AML-193 (cell line): ENCODE measurements around the gene UFM1.
A peak's percentile ranks its signal among the peaks of the same experiment; 100 is the strongest.
"Not testable (repeated sequence)": the region's sequence is repeated elsewhere in the genome, so short reads cannot be mapped to it uniquely, and the experiment has no call there.

Source experiments
- DNase-seq, 2 experiments: peaks; one replicate each; lab custom pipeline; 2025; lab: John Stamatoyannopoulos, UW

The UFM1 gene

GRCh38 chr13:38365661-38366060 lies 16.0 kb downstream of the UFM1 start:
- no peak for DNase-seq

- no peak for DNase-seq
Measured at GRCh38 chr13:38366954-38367645, 17.4 kb downstream of the UFM1 start.

GRCh38 chr13:38369058-38369457 lies 19.4 kb downstream of the UFM1 start:
- no peak for DNase-seq

- DNase-seq: not testable (repeated sequence)
Measured at GRCh38 chr13:38370096-38370495, 20.4 kb downstream of the UFM1 start.

- DNase-seq: no peak
Measured at GRCh38 chr13:38372820-38373383, 23.3 kb downstream of the UFM1 start.

- peak; percentile 23 to 37 for DNase-seq
Measured at GRCh38 chr13:38376546-38376945, 26.9 kb downstream of the UFM1 start.

- no peak for DNase-seq
Measured at GRCh38 chr13:38381890-38382289, 32.2 kb downstream of the UFM1 start.

GRCh38 chr13:38382946-38383345 lies 33.3 kb downstream of the UFM1 start:
- DNase-seq: no peak

GRCh38 chr13:38384171-38384570 lies 34.5 kb downstream of the UFM1 start:
- no peak for DNase-seq

- no peak for DNase-seq
Measured at GRCh38 chr13:38385153-38385891, 35.7 kb downstream of the UFM1 start.

- DNase-seq: no peak
Measured at GRCh38 chr13:38386421-38386820, 36.8 kb downstream of the UFM1 start.

GRCh38 chr13:38391341-38391740 lies 41.7 kb downstream of the UFM1 start:
- no peak for DNase-seq

- DNase-seq: no peak
Measured at GRCh38 chr13:38394777-38395496, 45.3 kb downstream of the UFM1 start.

- DNase-seq: no peak
Measured at GRCh38 chr13:38395497-38395788, 45.8 kb downstream of the UFM1 start.

GRCh38 chr13:38398711-38399493 lies 49.3 kb downstream of the UFM1 start:
- peak; percentile 67 to 86 for DNase-seq

- DNase-seq: no peak
Measured at GRCh38 chr13:38399535-38399934, 49.9 kb downstream of the UFM1 start.

GRCh38 chr13:38401276-38401675 lies 51.6 kb downstream of the UFM1 start:
- no peak for DNase-seq

- no peak for DNase-seq
Measured at GRCh38 chr13:38405216-38405615, 55.6 kb downstream of the UFM1 start.

- DNase-seq: no peak
Measured at GRCh38 chr13:38409771-38410170, 60.1 kb downstream of the UFM1 start.

GRCh38 chr13:38412266-38412665 lies 62.6 kb downstream of the UFM1 start:
- DNase-seq: no peak
